IgD-negative memory B cell (primary cell): ENCODE results near the gene FUNDC1. TPM values are rescaled to one million over a fixed set of nuclear protein-coding genes. Genes with fewer than 3 reads are reported as not detected.
"Not testable (repeated sequence)": the region's sequence is repeated elsewhere in the genome, so short reads cannot be mapped to it uniquely, and the experiment has no call there.

Experiments
- H3K27ac Mint-ChIP-seq, 3 donors: one replicate each; pipeline ENCODE4 v1.8.0; 2020 to 2022; ENCODE audit warnings: mild to moderate bottlenecking in 3 of 3, mixed read lengths in 3 of 3, moderate library complexity in 1 of 3
- H3K27me3 Mint-ChIP-seq: one replicate; pipeline ENCODE4 v1.8.0; 2021; ENCODE audit warnings: mixed read lengths
- H3K36me3 Mint-ChIP-seq: one replicate; pipeline ENCODE4 v1.8.0; 2020; ENCODE audit warnings: mild to moderate bottlenecking, mixed read lengths
- H3K4me1 Mint-ChIP-seq, 3 donors: one replicate each; pipeline ENCODE4 v1.8.0; 2020 to 2022; ENCODE audit warnings: mixed read lengths in 3 of 3, mild to moderate bottlenecking in 1 of 3
- H3K4me3 Mint-ChIP-seq, 4 donors: one replicate each; pipeline ENCODE4 v1.8.0; 2020 to 2022; ENCODE audit warnings: mild to moderate bottlenecking in 4 of 4, mixed read lengths in 4 of 4, moderate library complexity in 3 of 4
- H3K9me3 Mint-ChIP-seq, 3 donors: one replicate each; pipeline ENCODE4 v1.8.0; 2020 to 2021; ENCODE audit warnings: mixed read lengths in 3 of 3, mild to moderate bottlenecking in 1 of 3
- polyA plus RNA-seq: library from polyadenylated mRNA; unstranded; fragments of 300-500 nt; fragmentation: Illumina TruSeq; gene quantifications from one replicate; pipeline ENCODE4 v1.2.3, GENCODE V29; 2021

The FUNDC1 gene
- 21.3 TPM for polyA plus RNA-seq

GRCh38 chrX:44542567-44543325, at the start of gene FUNDC1:
TSS of gene FUNDC1 (minus strand) at chrX:44542859. CDS start at chrX:44542832, 27 bp downstream.
- Mint-ChIP-seq H3K4me3 (peak within 1 kb of the TSS; percentile 90 to 99 (median 96)), H3K4me1 (peaks cover 19 to 38% (median 31%) of the 10 kb centered on the region in 3 donors), H3K36me3 (peaks cover 3% of the 10 kb centered on the region), H3K27me3 (no peaks in the 10 kb centered on the region), H3K27ac (peak within 1 kb of the TSS; percentile 73 to 97 (median 90)), H3K9me3 (no peaks in the 10 kb centered on the region)

- peaks cover 0 to 5% (median 2%) of the 10 kb centered on the region in 3 donors for H3K9me3 Mint-ChIP-seq
- no peaks in the 10 kb centered on the region for H3K4me1 Mint-ChIP-seq
- H3K36me3 Mint-ChIP-seq, result no peaks in the 10 kb centered on the region
- H3K4me3 Mint-ChIP-seq, result no peak overlapping the region
- no peak overlapping the region for H3K27ac Mint-ChIP-seq
- peaks cover 4% of the 10 kb centered on the region for H3K27me3 Mint-ChIP-seq
Observed at GRCh38 chrX:44585866-44586265, 43.2 kb upstream of the FUNDC1 start.

- Mint-ChIP-seq H3K4me3 (no peak overlapping the region), H3K27me3 (no peaks in the 10 kb centered on the region), H3K4me1 (no peaks in the 10 kb centered on the region), H3K9me3 (peaks cover 0 to 5% (median 2%) of the 10 kb centered on the region in 3 donors), H3K27ac (no peak overlapping the region), H3K36me3 (no peaks in the 10 kb centered on the region)
Observed at GRCh38 chrX:44580466-44580865, 37.8 kb upstream of the FUNDC1 start.

GRCh38 chrX:44572340-44572938, 29.8 kb upstream of the FUNDC1 start:
- no peaks in the 10 kb centered on the region for H3K27me3 Mint-ChIP-seq

GRCh38 chrX:44570522-44570921, 27.9 kb upstream of the FUNDC1 start:
- H3K27me3 Mint-ChIP-seq, result no peaks in the 10 kb centered on the region
- peaks cover 2 to 12% (median 10%) of the 10 kb centered on the region in 3 donors for H3K9me3 Mint-ChIP-seq
- no peak overlapping the region for H3K4me3 Mint-ChIP-seq
- no peaks in the 10 kb centered on the region for H3K36me3 Mint-ChIP-seq
- H3K27ac Mint-ChIP-seq, result no peak overlapping the region
- H3K4me1 Mint-ChIP-seq, result peaks cover 0 to 2% (median 0%) of the 10 kb centered on the region in 3 donors

More at GRCh38 chrX:44572340-44572938, 29.8 kb upstream of the FUNDC1 start:
- H3K36me3 Mint-ChIP-seq, result no peaks in the 10 kb centered on the region
- no peak overlapping the region for H3K4me3 Mint-ChIP-seq
- H3K4me1 Mint-ChIP-seq, result peaks cover 0 to 2% (median 0%) of the 10 kb centered on the region in 3 donors
- peaks cover 2 to 12% (median 8%) of the 10 kb centered on the region in 3 donors for H3K9me3 Mint-ChIP-seq
- H3K27ac Mint-ChIP-seq, result no peak overlapping the region

GRCh38 chrX:44569122-44569521, 26.5 kb upstream of the FUNDC1 start:
- H3K9me3 Mint-ChIP-seq, result peaks cover 2 to 12% (median 7%) of the 10 kb centered on the region in 3 donors
- H3K27ac Mint-ChIP-seq, result no peak overlapping the region
- no peak overlapping the region for H3K4me3 Mint-ChIP-seq
- no peaks in the 10 kb centered on the region for H3K36me3 Mint-ChIP-seq
- H3K4me1 Mint-ChIP-seq, result peaks cover 0 to 2% (median 0%) of the 10 kb centered on the region in 3 donors
- no peaks in the 10 kb centered on the region for H3K27me3 Mint-ChIP-seq

GRCh38 chrX:44568196-44568595, 25.5 kb upstream of the FUNDC1 start:
- Mint-ChIP-seq H3K36me3 (no peaks in the 10 kb centered on the region), H3K9me3 (peaks cover 2 to 12% (median 7%) of the 10 kb centered on the region in 3 donors), H3K27me3 (no peaks in the 10 kb centered on the region), H3K4me3 (no peak overlapping the region), H3K4me1 (peaks cover 0 to 2% (median 0%) of the 10 kb centered on the region in 3 donors), H3K27ac (no peak overlapping the region)

GRCh38 chrX:44561896-44562295, 19.2 kb upstream of the FUNDC1 start:
- not testable (repeated sequence) for H3K27ac Mint-ChIP-seq, H3K36me3 Mint-ChIP-seq, H3K9me3 Mint-ChIP-seq

GRCh38 chrX:44550563-44550962, 7.9 kb upstream of the FUNDC1 start:
- Mint-ChIP-seq H3K4me1 (peaks cover 0 to 2% (median 0%) of the 10 kb centered on the region in 3 donors), H3K27ac (no peak overlapping the region), H3K36me3 (no peaks in the 10 kb centered on the region), H3K27me3 (peaks cover 10% of the 10 kb centered on the region), H3K9me3 (no peaks in the 10 kb centered on the region), H3K4me3 (no peak overlapping the region)

More at GRCh38 chrX:44561896-44562295, 19.2 kb upstream of the FUNDC1 start:
- not testable (repeated sequence) for H3K4me1 Mint-ChIP-seq, H3K27me3 Mint-ChIP-seq
- H3K4me3 Mint-ChIP-seq, result peak overlapping the region in 1 of 4 donors; percentile 18

GRCh38 chrX:44545454-44545853, 2.8 kb upstream of the FUNDC1 start:
- H3K36me3 Mint-ChIP-seq, H3K9me3 Mint-ChIP-seq, H3K27me3 Mint-ChIP-seq, H3K27ac Mint-ChIP-seq: not testable (repeated sequence)
- Mint-ChIP-seq H3K4me1 (peaks cover 15 to 28% (median 19%) of the 10 kb centered on the region in 3 donors), H3K4me3 (peak overlapping the region in 1 of 4 donors; percentile 39)

GRCh38 chrX:44544036-44544435, 1.4 kb upstream of the FUNDC1 start:
- Mint-ChIP-seq H3K27me3 (no peaks in the 10 kb centered on the region), H3K4me1 (peaks cover 19 to 35% (median 26%) of the 10 kb centered on the region in 3 donors), H3K36me3 (peaks cover 3% of the 10 kb centered on the region), H3K27ac (no peak overlapping the region), H3K9me3 (no peaks in the 10 kb centered on the region), H3K4me3 (peak overlapping the region in 2 of 4 donors; percentile 90 to 99)

- Mint-ChIP-seq H3K36me3 (peaks cover 3% of the 10 kb centered on the region), H3K4me3 (peak overlapping the region in 1 of 4 donors; percentile 7)
Observed at GRCh38 chrX:44536198-44536597, 6.5 kb downstream of the FUNDC1 start.

GRCh38 chrX:44529310-44529709, 13.3 kb downstream of the FUNDC1 start:
- Mint-ChIP-seq H3K9me3 (no peaks in the 10 kb centered on the region), H3K27ac (no peak overlapping the region), H3K4me1 (peaks cover 3 to 5% (median 4%) of the 10 kb centered on the region in 3 donors), H3K27me3 (no peaks in the 10 kb centered on the region), H3K36me3 (peaks cover 3% of the 10 kb centered on the region), H3K4me3 (no peak overlapping the region)

More at GRCh38 chrX:44536198-44536597, 6.5 kb downstream of the FUNDC1 start:
- H3K27ac Mint-ChIP-seq, result no peak overlapping the region
- no peaks in the 10 kb centered on the region for H3K27me3 Mint-ChIP-seq
- H3K4me1 Mint-ChIP-seq, result peaks cover 15 to 24% (median 18%) of the 10 kb centered on the region in 3 donors
- no peaks in the 10 kb centered on the region for H3K9me3 Mint-ChIP-seq

- no peak overlapping the region for H3K27ac Mint-ChIP-seq
- H3K4me1 Mint-ChIP-seq, result no peaks in the 10 kb centered on the region
- H3K4me3 Mint-ChIP-seq, result no peak overlapping the region
- H3K9me3 Mint-ChIP-seq, result no peaks in the 10 kb centered on the region
- H3K36me3 Mint-ChIP-seq, result no peaks in the 10 kb centered on the region
- peaks cover 3% of the 10 kb centered on the region for H3K27me3 Mint-ChIP-seq
Observed at GRCh38 chrX:44514272-44514671, 28.4 kb downstream of the FUNDC1 start.

GRCh38 chrX:44507292-44507691, 35.4 kb downstream of the FUNDC1 start:
- H3K27me3 Mint-ChIP-seq, result no peaks in the 10 kb centered on the region
- no peak overlapping the region for H3K27ac Mint-ChIP-seq
- H3K36me3 Mint-ChIP-seq, result peaks cover 4% of the 10 kb centered on the region
- no peak overlapping the region for H3K4me3 Mint-ChIP-seq
- no peaks in the 10 kb centered on the region for H3K9me3 Mint-ChIP-seq
- peaks cover 0 to 5% (median 0%) of the 10 kb centered on the region in 3 donors for H3K4me1 Mint-ChIP-seq
